Activated CD8-positive, alpha-beta T cell treated with anti-CD3 and anti-CD28 coated beads, Interleukin-2, amount 10 ng/mL, durations not matched to agents 7 days and 5 days (primary cell): ENCODE results near the gene PROM1. TPM values are rescaled to one million over a fixed set of nuclear protein-coding genes. Genes with fewer than 3 reads are reported as not detected.
A peak's percentile ranks its signal among the peaks of the same experiment; 100 is the strongest.

ENCODE experiments used
- ATAC-seq: fragments of 150-1000 bp; cut with Tn5 transposase; one replicate; pipeline ENCODE4 v1.10.0; 2021; ENCODE audit warnings: moderate library complexity
- CTCF ChIA-PET: fragments of 350-600 bp; sonication (Branson Sonifier 250); formaldehyde crosslinking; loops from one replicate; lab custom pipeline; 2021; ENCODE audit warnings: antibody characterized with exemption; lab: Charles Lee
- POLR2A ChIA-PET: fragments of 350-600 bp; sonication (Branson Sonifier 250); formaldehyde crosslinking; loops from one replicate; lab custom pipeline; 2021; ENCODE audit warnings: antibody characterized with exemption; lab: Charles Lee
- DNase-seq: peaks from one replicate; pipeline ENCODE4 v3.0.0-alpha.2; 2020
- H3K27ac Mint-ChIP-seq: one replicate; pipeline ENCODE4 v1.8.0; 2021; ENCODE audit warnings: mild to moderate bottlenecking, mixed read lengths
- H3K27me3 Mint-ChIP-seq: one replicate; pipeline ENCODE4 v1.8.0; 2021; ENCODE audit warnings: low read depth, mixed read lengths
- H3K36me3 Mint-ChIP-seq: one replicate; pipeline ENCODE4 v1.8.0; 2021; ENCODE audit warnings: low read depth, mixed read lengths
- H3K4me1 Mint-ChIP-seq: one replicate; pipeline ENCODE4 v1.8.0; 2021; ENCODE audit warnings: low read depth, mixed read lengths
- H3K4me3 Mint-ChIP-seq: one replicate; pipeline ENCODE4 v1.8.0; 2021; ENCODE audit warnings: mild to moderate bottlenecking, mixed read lengths
- H3K9me3 Mint-ChIP-seq: one replicate; pipeline ENCODE4 v1.8.0; 2022; ENCODE audit warnings: mixed read lengths; ENCODE audit not compliant: insufficient read depth
- total RNA-seq, 2 experiments: library from RNA; stranded (reverse); gene quantifications; one replicate each; pipeline ENCODE4 v1.2.3, GENCODE V29; 2021

Gene PROM1, protein sequence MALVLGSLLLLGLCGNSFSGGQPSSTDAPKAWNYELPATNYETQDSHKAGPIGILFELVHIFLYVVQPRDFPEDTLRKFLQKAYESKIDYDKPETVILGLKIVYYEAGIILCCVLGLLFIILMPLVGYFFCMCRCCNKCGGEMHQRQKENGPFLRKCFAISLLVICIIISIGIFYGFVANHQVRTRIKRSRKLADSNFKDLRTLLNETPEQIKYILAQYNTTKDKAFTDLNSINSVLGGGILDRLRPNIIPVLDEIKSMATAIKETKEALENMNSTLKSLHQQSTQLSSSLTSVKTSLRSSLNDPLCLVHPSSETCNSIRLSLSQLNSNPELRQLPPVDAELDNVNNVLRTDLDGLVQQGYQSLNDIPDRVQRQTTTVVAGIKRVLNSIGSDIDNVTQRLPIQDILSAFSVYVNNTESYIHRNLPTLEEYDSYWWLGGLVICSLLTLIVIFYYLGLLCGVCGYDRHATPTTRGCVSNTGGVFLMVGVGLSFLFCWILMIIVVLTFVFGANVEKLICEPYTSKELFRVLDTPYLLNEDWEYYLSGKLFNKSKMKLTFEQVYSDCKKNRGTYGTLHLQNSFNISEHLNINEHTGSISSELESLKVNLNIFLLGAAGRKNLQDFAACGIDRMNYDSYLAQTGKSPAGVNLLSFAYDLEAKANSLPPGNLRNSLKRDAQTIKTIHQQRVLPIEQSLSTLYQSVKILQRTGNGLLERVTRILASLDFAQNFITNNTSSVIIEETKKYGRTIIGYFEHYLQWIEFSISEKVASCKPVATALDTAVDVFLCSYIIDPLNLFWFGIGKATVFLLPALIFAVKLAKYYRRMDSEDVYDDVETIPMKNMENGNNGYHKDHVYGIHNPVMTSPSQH
- total RNA-seq = not detected

DNA sequence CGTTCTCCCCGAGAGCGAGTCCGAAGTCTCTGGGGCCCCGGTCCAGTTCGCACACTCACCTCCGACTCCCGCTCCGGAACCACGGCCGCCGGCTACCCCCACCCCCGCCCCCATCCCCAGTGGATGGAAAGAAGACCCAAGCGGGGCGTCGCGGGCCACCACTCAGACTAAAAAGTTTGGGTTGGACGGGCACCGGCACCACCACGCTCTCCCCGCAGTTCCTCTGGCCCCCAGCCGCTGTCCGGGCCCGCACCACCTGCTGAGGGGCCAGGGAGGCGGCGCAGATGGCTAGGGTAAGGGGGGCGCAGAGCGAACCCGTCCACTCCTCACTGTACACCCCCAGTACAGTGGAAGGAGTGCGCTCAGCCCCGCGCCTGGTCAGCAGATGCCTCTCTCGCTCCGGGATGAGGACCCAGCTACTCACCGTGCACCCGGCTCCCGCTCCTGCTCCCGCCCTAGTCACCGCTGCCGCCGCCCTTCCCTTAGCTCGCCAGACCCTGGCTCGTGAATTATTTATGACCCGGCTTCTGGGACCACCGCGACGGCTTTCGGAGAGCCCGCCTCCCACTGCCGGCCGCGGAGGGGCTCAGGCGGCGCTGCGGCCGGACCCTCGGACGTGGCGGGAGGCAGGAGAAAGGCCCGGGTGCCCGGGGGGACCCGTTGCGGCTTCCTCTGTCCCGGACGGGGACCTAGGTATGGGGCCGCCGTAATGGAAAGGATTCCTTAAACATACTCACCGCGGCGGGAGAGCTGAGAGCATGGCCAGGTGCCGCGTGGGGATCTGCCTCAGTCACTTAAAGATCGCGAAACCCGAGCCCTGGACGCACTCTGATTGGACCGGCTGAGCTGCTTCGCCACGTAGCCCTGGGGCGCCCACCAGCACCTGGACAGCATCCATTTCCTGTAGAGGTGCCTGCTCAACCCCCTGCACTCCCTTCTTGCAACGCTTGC, at the start of gene PROM1:
Gene PROM1 (minus strand): TSS at position 783 of the 951 bp plus-strand sequence. CDS start 8,117 bp downstream, outside the sequence.
- ChIA-PET POLR2A (no interaction called here), CTCF (no interaction called here)
- Mint-ChIP-seq H3K4me1 (peaks cover 16% of the 10 kb centered on the region), H3K27ac (no peak within 1 kb of the TSS), H3K9me3 (no peaks in the 10 kb centered on the region), H3K27me3 (peaks cover 71% of the 10 kb centered on the region), H3K4me3 (peak within 1 kb of the TSS; percentile 32), H3K36me3 (peaks cover 6% of the 10 kb centered on the region)
- ATAC-seq = peak; percentile 45
- DNase-seq = peak; percentile 24

DNA sequence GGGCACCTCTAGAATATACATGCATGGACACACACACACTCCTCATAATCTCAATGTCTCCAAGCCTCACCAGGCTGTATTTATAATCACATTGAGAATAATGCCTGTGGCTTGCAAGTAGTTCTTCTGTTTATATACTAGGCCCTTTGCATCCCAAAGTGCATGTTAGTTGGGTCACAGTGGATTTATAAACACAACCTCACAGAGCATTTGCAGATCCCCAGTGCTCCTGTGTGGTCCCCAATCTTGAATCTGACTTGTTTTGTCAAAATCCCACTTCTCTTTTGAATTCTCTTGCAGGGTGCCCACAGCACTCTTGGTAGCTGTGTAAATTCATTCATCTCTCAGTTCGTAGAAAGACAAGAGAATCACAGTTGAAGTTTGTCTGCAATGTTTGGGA, 49.6 kb upstream of the PROM1 start:
- ChIA-PET POLR2A (no interaction called here), CTCF (interaction anchor here (1.5 kb wide), 1 partner anchor 24 kb away, joined by 5 read pairs; no protein-coding TSS in a partner anchor)
- Mint-ChIP-seq H3K36me3 (no peaks in the 10 kb centered on the region), H3K4me3 (no peak overlapping the region), H3K9me3 (no peaks in the 10 kb centered on the region), H3K27me3 (no peaks in the 10 kb centered on the region), H3K27ac (no peak overlapping the region), H3K4me1 (no peaks in the 10 kb centered on the region)
- DNase-seq (no peak), ATAC-seq (no peak)

DNA sequence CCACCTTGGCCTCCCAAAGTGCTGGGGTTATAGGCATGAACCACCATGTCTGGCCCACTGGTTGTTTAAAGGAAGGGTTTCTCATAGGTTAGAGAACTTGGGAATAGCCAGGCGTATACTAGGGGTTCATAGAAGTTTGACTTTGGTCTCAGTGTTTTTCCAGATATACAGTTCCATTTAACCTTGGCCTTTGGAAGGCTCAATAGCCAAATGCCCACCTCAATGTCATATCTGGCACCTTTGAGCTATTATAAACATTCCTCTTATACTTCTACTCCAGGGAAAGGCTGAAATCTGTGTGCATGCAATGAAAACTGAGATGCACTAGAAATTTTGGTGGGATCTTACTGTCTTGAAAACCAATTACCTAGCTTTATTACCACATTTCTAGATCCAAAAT, 47.5 kb upstream of the PROM1 start:
- H3K9me3 Mint-ChIP-seq = no peaks in the 10 kb centered on the region
- ChIA-PET CTCF (interaction anchor here (0.7 kb wide), 1 partner anchor 20 kb away, joined by 4 read pairs; no protein-coding TSS in a partner anchor), POLR2A (no interaction called here)
- H3K4me1 Mint-ChIP-seq = no peaks in the 10 kb centered on the region
- ATAC-seq = no peak
- H3K27me3 Mint-ChIP-seq = no peaks in the 10 kb centered on the region
- no peak overlapping the region for H3K27ac Mint-ChIP-seq
- H3K4me3 Mint-ChIP-seq = no peak overlapping the region
- DNase-seq = no peak
- H3K36me3 Mint-ChIP-seq = no peaks in the 10 kb centered on the region

DNA sequence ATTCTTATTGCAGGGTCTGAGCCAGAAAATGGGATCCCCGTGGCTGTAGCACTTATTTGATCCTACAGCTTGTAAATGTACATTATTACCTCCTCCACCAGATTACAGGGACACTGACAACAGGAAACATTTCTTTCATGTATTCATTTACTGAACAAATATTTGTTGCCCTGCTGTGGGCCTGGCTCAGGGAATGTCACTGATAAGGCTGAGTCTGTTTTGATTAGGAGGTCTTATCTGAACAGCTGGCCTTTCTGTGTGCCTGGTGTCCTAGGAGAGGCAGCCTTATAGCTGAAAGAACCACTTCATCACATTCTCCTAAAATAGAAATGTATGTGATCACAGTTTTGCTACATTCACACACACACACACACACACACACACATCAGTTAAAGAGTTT, 45.5 kb upstream of the PROM1 start:
- H3K4me1 Mint-ChIP-seq = no peaks in the 10 kb centered on the region
- POLR2A ChIA-PET = no interaction called here
- H3K36me3 Mint-ChIP-seq = no peaks in the 10 kb centered on the region

DNA sequence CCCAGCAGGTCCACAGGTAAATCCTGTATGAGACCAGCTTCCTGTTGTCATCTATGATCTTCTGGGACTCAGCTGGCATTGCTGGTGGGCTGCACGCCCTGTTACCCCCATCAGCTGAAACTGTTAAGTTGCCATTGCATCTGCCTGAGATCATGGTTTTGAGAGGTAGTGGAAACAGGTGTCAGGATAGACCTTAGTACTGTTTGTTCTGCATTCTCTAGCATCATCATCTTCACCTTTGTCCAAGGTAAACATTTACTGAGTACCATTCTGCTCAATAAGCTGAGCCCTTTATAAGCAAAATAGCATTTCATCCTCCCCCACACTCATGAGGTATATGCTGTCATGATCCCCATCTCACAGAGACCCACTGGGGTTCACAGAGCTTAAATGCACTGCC, 42.9 kb upstream of the PROM1 start:
- CTCF ChIA-PET = interaction anchor here (0.6 kb wide), 1 partner anchor 766 kb away, joined by 3 read pairs; no protein-coding TSS in a partner anchor
- Mint-ChIP-seq H3K4me3 (no peak overlapping the region), H3K27me3 (no peaks in the 10 kb centered on the region), H3K4me1 (peaks cover 17% of the 10 kb centered on the region), H3K9me3 (no peaks in the 10 kb centered on the region), H3K36me3 (no peaks in the 10 kb centered on the region), H3K27ac (no peak overlapping the region)
- no peak for DNase-seq
- no peak for ATAC-seq
- POLR2A ChIA-PET = no interaction called here

More for the DNA sequence above, 45.5 kb upstream of the PROM1 start:
- DNase-seq (no peak), ATAC-seq (no peak)
- CTCF ChIA-PET = no interaction called here
- no peaks in the 10 kb centered on the region for H3K9me3 Mint-ChIP-seq
- H3K27me3 Mint-ChIP-seq = no peaks in the 10 kb centered on the region
- no peak overlapping the region for H3K27ac Mint-ChIP-seq
- H3K4me3 Mint-ChIP-seq = no peak overlapping the region

DNA sequence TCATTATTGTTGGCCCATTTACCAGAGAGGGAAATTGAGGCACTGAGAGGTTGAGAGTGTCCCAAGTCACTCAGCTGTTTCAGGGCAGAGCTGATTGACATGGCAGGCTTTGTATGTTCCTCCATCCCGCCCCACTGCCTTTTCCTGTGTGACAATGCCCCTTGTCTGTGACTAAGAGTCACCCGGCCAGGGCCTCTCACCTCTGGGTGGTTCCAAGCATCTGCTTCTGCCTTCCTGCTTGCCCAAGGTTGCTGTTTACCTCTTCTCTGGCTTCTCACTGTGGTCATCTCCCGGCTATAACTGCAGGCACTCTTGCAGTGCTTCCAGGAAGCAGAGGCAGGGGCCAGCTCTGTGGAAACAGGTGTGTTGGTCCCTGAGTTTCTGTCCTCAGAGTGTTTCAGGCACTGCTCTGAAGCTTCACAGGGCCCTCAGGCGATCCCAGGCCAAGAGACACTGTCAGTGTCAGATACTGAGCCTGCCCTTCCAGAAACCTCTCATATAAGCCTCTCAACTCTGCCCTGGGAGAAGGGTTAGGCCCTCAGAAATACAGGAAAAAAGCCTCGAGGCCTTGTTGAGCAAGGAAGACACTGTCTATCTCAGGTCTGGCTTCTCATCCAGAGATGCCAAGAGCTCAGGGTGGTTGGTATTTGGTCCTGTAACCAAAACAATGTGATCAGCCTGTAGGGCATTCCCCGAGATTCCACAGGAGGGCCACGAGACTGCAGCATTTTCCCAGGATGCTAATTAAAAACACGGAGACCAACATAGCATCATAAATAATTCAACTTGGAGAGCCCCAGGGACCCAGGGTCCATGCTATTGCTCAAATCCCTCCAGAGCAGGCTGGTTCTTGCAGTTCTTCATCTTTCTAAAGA, 42.0 kb upstream of the PROM1 start:
- ATAC-seq (no peak), DNase-seq (no peak)
- CTCF ChIA-PET = no interaction called here
- no peaks in the 10 kb centered on the region for H3K9me3 Mint-ChIP-seq
- no peak overlapping the region for H3K27ac Mint-ChIP-seq
- no peaks in the 10 kb centered on the region for H3K27me3 Mint-ChIP-seq
- no peak overlapping the region for H3K4me3 Mint-ChIP-seq
- POLR2A ChIA-PET = no interaction called here
- H3K4me1 Mint-ChIP-seq = peaks cover 17% of the 10 kb centered on the region
- H3K36me3 Mint-ChIP-seq = no peaks in the 10 kb centered on the region

DNA sequence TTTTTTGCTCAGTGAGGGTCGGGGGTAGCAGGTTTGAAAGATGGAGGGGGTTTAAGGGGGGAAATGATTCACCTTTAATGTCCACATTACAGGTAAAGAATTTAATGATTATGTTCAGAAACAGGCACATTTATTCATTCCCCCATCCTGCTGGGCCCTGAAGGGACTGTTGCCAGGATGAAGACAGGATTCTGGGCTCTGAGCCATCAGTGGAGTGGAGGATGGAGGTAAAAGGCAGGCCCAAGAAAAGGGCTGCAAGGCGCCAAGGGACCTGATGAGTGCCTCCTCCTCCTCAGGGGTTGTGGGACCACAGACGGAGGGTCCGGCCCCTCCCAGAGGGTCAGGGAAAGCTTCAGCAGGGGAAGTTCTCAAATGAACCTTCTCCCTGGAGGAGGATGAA, 40.4 kb upstream of the PROM1 start:
- H3K36me3 Mint-ChIP-seq = no peaks in the 10 kb centered on the region
- DNase-seq = no peak
- H3K27ac Mint-ChIP-seq = no peak overlapping the region
- peaks cover 17% of the 10 kb centered on the region for H3K4me1 Mint-ChIP-seq
- H3K9me3 Mint-ChIP-seq = no peaks in the 10 kb centered on the region
- ChIA-PET CTCF (interaction anchor here (2.0 kb wide), 1 partner anchor 141 kb away, joined by 4 read pairs; no protein-coding TSS in a partner anchor), POLR2A (no interaction called here)
- no peaks in the 10 kb centered on the region for H3K27me3 Mint-ChIP-seq
- no peak overlapping the region for H3K4me3 Mint-ChIP-seq
- no peak for ATAC-seq

DNA sequence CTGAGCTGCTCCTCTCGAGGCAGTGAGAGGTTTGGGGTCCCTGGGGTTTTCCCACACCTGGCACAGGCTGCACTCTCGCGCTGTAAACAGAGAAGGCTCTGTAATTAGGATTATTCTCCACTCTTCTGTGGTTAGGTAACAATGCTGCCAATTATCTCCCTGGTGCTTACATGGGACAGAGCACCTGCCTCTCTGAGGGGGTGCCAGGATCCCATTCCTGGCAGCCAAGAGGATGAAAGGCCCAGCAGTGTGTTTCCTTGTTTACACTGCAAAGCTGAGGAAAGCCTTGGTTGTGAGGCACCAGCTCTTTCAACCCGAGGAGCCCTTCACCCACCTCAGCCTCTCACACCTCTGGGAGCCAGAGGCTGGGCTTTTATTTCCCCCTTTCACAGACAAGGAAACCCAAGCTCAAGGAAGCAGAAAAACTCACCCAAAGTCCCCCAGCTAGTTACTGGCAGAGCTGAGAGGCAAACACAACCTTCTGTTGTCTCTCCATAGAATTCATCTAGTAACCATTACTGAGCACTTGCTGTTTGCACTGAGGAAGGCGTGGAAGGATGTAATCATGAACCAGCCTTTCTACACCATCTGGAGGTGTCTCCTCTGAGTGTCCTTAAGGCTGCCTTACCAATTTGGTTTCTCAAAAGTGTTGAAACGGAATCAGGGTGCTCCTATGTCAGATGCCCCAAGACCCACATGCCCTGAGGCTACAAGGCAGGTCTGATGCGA, 39.7 kb upstream of the PROM1 start:
- H3K4me1 Mint-ChIP-seq = peaks cover 17% of the 10 kb centered on the region
- ChIA-PET CTCF (interaction anchor here (0.8 to 2.0 kb wide), 3 partner anchors 82 to 141 kb away, joined by 3 to 4 read pairs (median 4); no protein-coding TSS in a partner anchor), POLR2A (interaction anchor here (0.5 kb wide), 1 partner anchor 85 kb away, joined by 3 read pairs; no protein-coding TSS in a partner anchor)
- no peak overlapping the region for H3K4me3 Mint-ChIP-seq
- no peaks in the 10 kb centered on the region for H3K9me3 Mint-ChIP-seq
- H3K36me3 Mint-ChIP-seq = no peaks in the 10 kb centered on the region
- no peak overlapping the region for H3K27ac Mint-ChIP-seq
- DNase-seq = no peak
- no peaks in the 10 kb centered on the region for H3K27me3 Mint-ChIP-seq
- peak; percentile 33 for ATAC-seq

DNA sequence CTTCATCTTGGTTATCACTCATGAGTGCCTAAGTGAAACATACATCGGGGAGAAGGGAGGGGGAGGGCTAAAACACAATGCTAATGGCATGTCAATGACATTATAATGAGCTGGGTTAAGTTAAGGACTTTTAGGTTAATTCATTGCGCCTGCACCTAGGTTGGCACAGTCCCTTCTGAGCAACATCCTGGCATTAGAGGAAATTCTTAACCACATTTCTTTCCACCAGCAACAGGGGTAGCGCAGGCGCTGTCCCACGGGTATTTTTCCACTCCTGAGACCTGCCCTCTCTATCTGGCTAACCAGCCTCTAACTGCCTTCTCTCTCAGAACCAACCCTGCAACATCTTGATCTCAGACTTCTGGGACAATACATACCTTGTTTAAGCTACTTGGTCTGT, 39.0 kb upstream of the PROM1 start:
- H3K9me3 Mint-ChIP-seq = no peaks in the 10 kb centered on the region
- no peak overlapping the region for H3K4me3 Mint-ChIP-seq
- ChIA-PET POLR2A (no interaction called here), CTCF (interaction anchor here (0.8 to 2.0 kb wide), 3 partner anchors 83 to 142 kb away, joined by 3 to 4 read pairs (median 4); no protein-coding TSS in a partner anchor)
- DNase-seq (peak; percentile 32), ATAC-seq (peak; percentile 66)
- no peak overlapping the region for H3K27ac Mint-ChIP-seq
- no peaks in the 10 kb centered on the region for H3K27me3 Mint-ChIP-seq
- no peaks in the 10 kb centered on the region for H3K36me3 Mint-ChIP-seq
- H3K4me1 Mint-ChIP-seq = peaks cover 17% of the 10 kb centered on the region

DNA sequence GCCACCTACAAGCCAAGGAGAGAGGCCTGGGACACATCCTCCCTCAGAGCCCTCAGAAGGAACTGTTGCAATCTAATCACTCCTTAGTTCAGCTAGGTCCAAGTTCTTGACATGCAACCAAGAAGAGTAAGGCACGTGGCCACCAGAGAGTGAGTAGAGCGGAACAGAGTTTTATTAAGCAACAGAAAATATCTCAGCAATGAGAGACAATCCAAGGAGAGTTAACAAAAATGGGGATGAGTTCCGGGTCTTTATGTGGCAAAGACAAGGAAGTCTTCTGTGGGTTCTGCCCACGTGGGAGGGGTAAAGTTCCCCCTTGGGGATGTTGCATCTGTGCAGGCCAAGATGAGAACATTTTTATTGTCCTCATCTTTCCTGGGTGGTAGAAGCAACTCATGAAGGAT, 38.5 kb upstream of the PROM1 start:
- no peaks in the 10 kb centered on the region for H3K9me3 Mint-ChIP-seq
- no peak overlapping the region for H3K27ac Mint-ChIP-seq
- H3K27me3 Mint-ChIP-seq = no peaks in the 10 kb centered on the region
- no peak overlapping the region for H3K4me3 Mint-ChIP-seq
- H3K4me1 Mint-ChIP-seq = peaks cover 17% of the 10 kb centered on the region
- CTCF ChIA-PET = interaction anchor here (1.0 kb wide), 1 partner anchor 83 kb away, joined by 4 read pairs; no protein-coding TSS in a partner anchor
- DNase-seq (no peak), ATAC-seq (no peak)
- H3K36me3 Mint-ChIP-seq = no peaks in the 10 kb centered on the region
- POLR2A ChIA-PET = no interaction called here
